HG03342 (cell line): Measurements from ENCODE around the gene MLANA.

Experiments used
- ATAC-seq: cut with Tn5 transposase; IDR thresholded peaks from one replicate; pipeline ENCODE4 v1.9.1; 2021; ENCODE audit warnings: mild to moderate bottlenecking, moderate library complexity; ENCODE audit not compliant: unreplicated experiment

MLANA gene, protein sequence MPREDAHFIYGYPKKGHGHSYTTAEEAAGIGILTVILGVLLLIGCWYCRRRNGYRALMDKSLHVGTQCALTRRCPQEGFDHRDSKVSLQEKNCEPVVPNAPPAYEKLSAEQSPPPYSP

DNA sequence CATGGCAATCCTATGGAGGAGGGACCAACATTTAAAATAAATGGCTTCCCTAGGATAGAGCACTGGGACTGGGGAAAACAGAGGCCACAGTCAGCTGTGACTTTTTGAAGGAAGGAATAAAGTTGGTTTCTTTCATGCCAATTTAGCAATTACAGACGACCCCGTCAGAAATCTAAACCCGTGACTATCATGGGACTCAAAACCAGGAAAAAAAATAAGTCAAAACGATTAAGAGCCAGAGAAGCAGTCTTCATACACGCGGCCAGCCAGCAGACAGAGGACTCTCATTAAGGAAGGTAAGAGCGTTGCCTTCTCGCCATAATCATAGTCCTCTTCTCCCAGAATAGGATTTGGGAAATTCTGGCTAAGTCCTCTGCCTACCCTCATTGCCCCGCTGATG, at the start of gene MLANA:
TSS of gene MLANA (plus strand) at position 249 of the 400 bp plus-strand sequence. CDS start 1,586 bp downstream, outside the sequence.
- no peak for ATAC-seq

DNA sequence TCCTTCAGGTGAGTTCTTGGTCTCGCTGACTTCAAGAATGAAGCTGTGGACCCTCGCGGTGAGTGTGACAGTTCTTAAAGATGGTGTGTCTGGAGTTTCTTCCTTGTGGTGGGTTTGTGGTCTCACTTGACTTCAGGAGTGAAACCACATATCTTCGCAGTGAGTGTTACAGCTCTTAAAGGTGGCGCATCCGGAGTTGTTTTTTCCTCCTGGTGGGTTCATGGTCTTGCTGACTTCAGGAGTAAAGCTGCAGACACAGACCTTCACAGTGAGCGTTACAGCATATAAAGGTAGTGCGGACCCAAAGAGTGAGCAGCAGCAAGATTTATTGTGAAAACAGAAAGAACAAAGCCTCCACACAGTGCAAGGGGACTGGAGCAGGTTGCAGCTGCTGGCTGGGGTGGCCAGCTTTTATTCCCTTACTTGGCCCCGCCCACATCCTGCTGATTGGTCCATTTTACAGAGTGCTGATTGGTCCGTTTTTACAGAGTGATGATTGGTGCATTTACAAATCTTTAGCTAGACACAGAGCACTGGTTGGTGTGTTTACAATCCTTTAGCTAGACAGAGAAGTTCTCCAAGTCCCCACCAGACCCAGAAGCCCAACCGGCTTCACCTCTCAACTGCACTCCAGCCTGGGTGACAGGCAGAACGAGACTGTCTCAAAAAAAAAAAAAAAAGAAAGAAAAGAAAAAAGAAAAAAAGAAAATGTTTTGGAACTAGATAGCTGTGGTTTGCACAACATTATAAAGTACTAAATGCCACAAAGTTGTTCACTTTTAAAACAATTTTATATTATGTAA, 48.7 kb upstream of the MLANA start:
- ATAC-seq, result no peak

DNA sequence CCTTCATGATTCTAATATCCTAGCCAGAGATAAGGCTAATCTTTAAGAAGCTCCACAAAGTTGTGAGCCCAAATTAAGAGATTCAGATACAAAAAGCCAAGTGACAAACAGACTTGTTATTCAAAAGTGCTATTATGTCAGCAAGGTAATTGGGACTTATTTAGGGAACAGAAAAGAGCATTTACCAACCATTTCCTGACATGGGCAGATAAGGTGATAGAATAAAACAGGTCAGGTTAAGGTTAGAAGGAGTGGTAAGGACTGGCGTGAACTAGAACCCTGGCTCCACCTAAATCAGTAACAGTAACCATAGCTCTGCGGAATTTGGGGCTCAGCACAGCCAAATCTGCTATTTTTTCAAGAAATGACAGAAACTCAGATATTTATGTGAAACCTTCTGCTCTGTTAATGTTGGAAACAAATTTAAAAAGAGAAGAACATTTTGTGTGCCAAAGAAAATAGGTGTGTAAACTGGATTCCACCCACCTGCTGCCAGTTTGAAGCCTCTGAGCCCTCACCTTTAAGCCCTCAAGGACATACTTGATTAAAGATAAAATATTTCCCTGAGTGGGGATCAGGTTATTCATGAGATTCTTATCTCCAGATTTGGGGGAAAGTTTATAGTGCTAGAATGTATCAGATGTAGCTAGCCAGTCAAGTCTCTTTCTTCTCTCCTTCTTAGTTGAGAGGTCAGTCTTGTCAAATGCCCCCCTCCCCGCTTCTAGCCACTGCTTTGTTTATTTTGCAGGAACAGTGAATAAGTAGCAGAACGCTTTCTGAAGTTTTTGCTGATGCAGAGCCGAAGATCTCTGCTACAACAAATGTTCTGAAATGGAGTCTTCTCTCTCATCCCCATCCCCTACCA, 47.5 kb upstream of the MLANA start:
- no peak for ATAC-seq

DNA sequence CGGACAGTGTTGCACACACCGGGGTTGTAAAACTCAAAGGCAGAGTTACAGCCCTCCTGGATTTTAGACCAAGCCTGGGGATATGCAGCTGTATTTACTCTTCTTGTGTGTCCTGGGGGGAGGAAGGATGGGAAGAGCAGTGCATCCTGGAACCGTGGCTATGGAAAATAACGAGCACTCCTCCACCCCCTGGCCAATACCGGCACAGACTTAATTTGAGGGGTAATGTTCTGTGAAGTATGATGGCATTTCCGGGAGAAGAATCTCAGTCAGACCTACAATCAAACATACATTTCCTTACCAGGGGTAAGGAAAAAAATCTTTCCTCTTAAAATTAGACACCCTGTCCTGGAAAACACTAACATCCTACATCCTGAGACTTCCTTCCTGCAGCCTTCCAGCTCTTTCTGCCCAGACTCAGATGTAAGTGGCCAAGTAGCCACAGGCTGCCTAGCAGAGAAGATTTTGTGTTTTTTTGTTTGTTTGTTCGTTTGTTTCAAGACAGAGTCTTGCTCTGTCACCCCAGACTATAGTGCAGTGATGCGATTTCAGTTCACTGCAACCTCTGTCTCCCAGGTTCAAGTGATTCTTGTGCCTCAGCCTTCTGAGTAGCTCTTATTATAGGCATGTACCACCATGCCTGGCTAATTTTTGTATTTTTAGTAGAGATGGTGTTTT, 46.8 kb upstream of the MLANA start:
- ATAC-seq, result no peak

DNA sequence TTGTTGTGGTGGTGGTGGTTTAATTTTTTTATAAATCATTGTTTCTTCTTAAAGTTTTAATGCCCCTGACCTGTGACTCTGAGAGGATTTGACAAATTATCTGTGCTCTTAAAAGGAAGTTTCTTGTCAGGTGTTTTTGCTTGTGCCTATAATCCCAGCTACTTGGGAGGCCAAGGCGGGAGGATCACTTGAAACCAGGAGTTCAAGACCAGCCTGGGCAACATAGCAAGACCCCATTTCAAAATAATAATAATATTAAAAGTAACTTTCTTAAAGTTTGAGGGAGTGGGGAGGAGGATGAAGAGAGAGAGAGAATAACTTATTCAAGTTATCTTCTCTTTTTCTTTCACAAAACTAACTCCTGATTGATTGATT, 45.5 kb upstream of the MLANA start:
- no peak for ATAC-seq

DNA sequence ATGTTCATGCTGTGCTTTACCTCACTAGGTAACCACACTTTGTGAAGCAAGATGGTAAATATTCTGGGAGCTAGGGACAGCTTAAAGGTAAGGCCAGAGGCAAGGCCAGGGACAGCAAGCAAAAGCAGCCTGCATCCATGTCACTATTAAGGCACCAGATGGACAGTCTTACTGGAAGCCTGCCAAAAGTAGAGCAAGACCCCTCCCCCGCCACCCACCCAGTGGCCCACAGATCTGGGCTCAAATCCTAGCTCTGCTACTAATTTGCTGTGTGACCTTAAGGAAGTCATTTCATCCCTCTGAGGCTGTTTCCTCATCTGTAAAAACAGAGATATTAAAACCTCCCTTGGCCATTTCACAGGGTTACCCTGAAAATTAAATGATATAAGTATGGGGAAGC, 44.6 kb upstream of the MLANA start:
- ATAC-seq, result no peak

DNA sequence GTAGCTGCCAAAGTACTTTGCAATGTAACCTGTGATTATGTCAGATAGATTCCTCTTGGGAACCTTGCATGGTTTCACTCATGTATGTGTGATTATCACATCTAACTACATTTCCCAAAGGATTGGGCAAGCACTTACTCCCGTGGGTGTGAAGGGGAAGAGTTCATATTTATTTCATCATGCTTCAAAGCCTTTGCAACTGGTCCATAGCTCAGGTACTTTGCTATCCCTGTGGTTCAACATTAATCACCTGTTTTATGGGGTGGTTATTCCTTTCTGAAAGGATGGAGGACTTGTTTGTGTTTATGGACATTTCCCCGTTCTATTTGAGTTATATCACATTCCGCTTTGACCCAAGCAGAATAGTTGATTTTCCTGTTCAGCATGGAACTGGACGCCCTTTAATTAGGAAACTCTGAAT, 44.2 kb upstream of the MLANA start:
- no peak for ATAC-seq

DNA sequence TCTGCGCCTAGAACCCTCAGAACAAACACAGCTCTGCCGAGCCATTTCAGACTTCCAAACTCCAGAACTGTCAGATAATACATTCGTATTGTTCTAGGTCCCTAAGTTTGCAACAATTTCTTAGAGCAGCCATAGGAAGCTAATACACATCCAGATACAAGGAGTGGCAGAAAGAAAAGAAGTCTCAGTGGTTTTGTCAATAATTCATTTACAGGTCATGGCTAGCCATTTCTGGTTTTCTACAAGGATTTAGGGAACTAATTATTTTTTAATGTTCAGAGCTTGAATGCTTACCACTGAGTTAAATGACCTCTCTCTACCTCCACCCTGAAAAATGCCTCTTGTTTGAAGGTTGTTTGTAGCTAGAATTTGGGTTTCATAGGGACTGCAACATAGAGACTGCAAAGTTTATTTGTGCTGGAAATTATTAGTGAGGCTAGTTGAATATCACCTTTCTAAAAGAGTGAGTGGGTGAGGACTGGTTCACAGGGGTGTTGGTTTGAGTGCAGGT, 42.3 kb upstream of the MLANA start:
- ATAC-seq, result no peak

DNA sequence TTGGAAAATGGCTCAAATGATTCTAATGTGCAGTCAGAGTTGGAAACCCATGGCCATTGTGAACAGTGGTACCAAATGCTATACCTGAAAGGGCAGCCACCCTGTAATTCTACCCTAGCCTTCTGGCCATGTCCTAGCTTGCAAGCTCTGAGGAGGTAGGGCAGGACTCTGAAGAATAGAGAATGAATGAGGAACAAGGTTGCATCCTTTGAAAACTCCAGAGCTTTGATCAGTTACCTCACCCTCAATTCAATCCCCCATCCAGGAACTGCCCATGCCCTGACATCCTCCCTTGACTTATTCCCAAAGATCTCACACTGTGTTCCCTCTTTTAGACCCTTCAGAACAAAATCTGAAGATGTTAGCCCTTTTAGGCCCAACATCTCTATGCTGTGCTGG, 40.0 kb upstream of the MLANA start:
- no peak for ATAC-seq

DNA sequence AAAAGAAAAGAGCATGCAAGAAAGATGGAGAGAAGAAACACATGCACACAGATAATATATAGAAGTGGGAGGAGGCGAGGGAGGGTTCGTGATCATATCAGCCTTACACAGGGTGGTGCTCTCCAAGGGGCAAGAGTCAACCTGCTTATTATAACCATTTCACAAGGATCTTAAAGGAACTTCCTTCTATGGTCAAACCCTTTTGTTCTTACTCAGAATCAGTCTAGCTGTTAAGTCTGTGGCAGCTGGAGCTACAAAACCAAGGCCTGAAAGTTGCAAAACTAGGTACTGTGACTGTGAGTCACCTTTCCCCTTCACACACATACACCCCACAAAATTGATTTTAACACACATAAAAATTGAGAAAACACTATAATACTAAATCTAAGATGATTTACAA, 39.2 kb upstream of the MLANA start:
- ATAC-seq, result peak; percentile 84

DNA sequence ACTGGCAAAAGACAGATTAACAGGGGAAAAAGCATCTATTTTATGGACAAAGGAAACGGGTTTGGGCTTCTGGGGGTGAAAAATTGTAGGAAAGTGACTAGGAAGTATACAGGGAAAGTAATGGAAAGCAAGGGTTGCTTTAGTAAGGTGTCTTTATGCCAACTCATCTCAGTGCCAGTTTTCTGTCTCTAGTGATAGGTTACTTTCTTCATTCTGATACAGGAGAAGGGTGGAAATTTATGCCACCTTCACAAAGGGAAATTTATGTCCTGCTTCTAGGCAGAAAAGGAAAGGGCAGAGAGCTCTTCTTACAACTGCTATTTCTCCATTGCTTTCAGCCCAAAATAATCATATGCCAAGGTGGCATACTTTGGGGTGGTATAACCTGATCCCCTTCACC, 37.7 kb upstream of the MLANA start:
- no peak for ATAC-seq

DNA sequence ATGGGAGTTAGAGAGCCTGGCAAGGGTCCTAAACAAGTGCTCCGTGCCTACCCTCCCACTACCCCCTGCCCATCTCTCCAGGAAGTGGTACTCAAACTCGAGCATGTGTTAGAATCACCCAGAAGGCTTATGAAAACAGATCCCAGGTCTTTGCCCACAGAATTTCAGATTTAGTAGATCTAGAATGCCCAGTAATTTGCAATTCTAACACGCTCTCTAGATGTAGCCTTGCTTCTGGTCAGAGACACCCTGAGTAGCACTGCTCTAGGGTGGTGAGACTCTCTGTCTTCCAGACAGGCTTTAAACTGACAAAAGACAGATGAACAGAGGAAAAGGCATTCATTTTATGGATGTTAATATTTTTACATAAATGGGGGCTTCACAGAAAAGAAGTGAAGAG, 37.1 kb upstream of the MLANA start:
- ATAC-seq, result no peak

DNA sequence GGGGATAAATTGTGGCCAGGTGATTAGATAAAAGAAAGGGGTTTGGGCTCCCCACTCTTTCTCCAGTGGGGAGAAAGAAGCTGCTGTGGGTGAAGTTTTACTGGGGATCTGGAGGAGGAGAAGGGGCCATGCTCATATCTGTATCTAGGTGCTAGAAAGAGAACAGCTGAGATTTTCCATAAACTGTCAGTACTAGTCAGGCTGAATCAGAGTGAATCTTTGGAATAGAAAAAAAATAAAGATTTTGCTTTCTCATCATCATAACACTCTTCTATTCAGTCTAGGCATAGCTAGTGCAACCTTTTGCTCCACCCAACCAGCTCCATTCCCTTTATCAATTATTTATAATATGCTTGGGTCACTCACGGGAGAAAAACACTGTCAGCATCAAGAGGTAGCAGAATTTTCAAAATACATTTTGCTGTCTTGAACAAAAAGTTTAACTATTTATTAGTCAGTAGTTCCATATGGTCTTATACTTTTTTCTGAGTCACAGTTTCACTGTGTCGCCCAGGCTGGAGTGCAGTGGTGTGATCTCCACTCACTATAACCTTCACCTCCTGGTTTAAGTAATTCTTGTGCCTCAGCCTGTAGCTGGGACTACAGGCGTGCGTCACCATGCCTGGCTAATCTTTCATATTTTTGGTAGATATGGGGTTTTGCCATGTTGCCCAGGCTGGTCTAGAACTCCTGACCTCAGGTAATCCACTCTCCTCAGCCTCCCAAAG, 36.5 kb upstream of the MLANA start:
- no peak for ATAC-seq

DNA sequence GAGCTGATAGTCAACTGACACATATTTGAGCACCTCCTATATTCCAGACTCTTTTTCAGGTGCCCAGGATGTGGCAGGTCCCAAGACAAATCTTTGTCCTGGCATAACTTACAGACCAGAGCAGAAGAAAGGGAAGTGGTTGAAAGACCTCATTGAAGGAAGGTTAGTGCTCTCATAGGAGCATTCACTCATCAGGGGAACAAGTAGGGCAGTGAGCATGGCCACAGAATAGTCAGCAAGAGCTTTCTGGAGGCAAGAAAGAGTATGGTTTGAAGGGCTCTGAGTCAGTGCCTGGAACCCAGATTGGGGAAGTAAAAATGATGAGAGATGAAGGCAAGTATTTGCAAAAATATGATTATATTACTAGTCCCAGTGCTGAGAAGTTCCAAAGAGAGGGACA, 32.8 kb upstream of the MLANA start:
- ATAC-seq, result no peak

DNA sequence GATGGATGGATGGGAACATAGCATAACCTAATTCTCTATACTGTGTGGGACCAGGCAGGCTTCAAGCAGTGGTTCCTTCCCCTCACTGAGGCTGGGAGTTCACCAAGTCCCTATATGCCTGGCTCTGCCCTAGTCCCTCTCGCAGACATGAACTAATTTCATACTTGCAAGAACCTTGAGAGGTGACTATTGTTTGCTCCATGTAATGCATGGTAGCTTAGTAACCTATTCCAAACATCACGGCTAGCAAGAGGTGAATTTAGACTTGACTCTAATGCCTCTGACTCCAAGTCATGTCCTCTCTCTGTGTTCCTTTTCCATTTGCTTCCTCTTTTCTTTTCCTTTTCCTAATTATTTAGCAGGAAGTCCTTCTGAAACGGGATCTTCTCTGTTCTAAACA, 31.9 kb upstream of the MLANA start:
- no peak for ATAC-seq

DNA sequence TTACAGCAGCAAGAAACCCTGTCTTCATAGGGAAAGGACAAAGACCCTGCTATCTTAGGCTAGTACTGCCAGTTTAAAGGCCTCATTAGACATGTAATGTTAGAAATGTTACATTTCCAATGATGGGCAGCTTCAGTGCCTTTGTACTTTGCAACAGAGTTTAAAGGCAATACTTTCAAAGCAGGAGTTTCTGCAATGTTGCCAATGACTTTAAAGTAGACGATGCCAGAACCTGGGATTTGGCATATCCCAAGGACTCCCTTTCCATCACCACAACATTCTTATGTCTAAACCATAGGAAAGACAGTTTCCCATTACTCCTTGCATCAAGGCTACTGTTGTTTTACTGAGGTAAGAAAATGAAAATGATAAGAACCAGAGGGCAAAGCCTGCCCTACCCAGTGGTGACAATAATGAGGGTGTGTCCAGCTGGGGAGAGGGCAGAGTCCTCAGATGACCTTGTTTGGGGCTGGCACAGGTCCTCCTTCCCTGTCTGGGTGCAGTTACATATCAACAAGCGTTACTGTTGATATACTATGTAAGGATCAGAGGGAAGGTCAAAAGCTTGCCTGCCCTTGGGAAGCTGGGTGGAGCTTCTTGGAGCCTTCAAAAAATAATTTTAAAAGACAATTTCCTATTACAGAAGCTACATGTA, 27.5 kb upstream of the MLANA start:
- no peak for ATAC-seq

DNA sequence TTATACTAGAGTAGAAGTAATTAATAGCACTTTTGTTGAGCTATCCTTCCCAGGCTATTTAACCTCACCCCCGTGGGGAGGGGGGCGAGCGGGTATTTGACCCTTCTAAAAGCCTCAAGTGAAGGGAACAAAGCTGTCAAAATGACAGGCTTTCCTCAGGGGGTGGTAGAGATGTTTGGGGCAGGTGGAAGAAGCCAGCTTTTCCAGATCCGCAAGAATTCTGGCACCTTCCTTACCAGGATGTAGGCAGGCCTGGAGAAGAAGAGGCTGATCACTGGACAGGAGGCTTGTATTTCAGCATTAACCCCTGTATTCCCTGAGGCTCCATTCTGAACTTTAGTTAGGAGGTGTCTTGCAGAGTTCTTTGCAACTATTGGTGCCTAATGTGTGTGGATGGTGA, 26.2 kb upstream of the MLANA start:
- ATAC-seq, result no peak

DNA sequence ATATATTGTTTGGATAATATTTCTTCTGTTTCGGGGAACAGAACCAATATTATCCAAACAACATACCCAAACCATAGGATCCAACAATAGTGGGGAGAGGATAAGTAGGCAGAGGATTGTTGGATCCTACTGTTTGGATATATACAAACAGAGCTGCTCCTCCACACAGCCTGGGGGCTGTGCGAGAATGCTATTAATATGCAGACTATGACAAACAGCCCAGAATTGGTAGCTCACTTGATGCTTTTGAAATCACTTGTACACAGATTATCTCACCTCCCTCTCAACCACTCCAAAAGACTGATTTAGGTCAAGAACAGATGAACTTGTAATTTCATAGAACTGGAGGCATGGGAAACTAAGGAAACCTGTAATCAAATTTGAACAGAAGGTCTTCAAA, 24.4 kb upstream of the MLANA start:
- ATAC-seq, result no peak

DNA sequence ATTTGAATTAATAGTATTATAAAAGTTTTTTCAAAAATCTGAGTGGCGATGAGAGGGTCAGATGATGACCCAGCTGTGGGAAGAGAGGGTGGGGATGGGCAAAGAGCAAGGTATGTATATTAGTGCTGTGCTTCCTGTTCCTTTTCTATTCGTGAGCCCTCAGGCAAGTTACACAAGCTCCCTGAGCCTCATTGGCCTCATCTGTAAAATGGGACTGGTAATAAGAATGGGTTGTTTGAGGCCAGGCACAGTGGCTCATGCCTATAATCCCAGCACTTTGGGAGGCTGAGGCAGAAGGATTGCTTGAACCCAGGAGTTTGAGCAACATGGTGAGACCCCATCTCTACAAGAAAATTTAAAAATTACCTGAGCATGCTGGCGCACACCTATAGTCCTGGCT, 24.0 kb upstream of the MLANA start:
- ATAC-seq, result no peak

DNA sequence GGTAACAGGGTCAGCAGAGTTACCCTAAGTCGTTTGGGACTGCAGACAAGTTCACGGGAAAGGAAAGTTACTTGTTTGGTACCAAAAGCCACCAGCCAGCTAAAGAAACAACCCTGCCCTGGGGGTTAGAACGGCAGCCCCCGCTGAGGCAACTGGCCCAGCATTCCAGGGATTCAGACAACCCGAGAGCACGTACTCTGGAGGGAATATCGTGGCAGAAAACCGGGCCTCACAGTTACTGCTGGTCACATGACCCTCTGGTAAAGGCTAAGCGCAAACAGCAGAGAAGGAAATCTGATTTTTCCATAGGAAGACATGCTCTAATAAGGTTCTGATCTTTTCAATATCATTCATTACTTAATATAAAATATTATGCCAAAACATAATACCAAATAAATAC, 22.5 kb upstream of the MLANA start:
- ATAC-seq, result no peak
